ENCODE results near the gene FOXA3. TPM values are rescaled to one million over a fixed set of nuclear protein-coding genes. Genes with fewer than 3 reads are reported as not detected.

FOXA3 gene
- total RNA-seq, 4 donors from 2014 or later = 0.12 TPM; not detected in 3

- peak; percentile 95 to 99 for DNase-seq (ENCODE audit: low spot score in 2 of 2)
- H3K4me3 ChIP-seq (ENCODE audit: low read depth, poor library complexity, severe bottlenecking) = peak overlapping the region; percentile 45
- WGBS, 2 donors = 2 to 3% methylated on average over 44 to 68 of the region's 73 CpGs
- intact Hi-C loops (cut with DNase I; ENCODE audit: low total_unique reads) = no loop called here
- TF ChIP-seq CTCF (IDR thresholded peaks at IDR 0.05) = no peak
- TF ChIP-seq POLR2A (IDR thresholded peaks at IDR 0.05) = peak in 1 of 2 donors; percentile 32
These were observed 38.8 kb downstream of the FOXA3 start for GRCh38 chr19:45902651-45903625.

DNA sequence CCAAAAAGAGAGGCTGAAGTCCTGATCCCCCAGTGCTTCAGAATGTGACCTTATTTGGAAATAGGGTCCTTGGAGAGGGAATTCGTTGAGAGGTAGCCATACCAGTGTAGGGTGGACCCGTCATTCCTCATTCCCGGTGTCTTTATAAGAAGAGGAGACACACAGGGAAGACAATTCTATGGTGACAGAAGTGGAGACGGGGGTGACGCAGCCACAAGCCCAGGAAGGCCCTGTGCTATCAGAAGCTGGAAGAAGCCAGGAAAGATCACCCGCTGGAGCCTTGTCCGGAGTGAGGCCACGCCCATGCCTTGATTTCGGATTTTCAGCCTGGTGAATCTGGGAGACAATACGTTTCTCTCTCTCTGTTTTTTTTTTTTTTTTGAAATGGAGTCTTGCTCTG lies 40.9 kb downstream of the FOXA3 start:
- 74 to 77% methylated on average over 10 of the region's 10 CpGs for WGBS, 2 donors
- TF ChIP-seq CTCF (IDR thresholded peaks at IDR 0.05) (no peak), POLR2A (IDR thresholded peaks at IDR 0.05) (no peak)
- no peak overlapping the region for H3K4me3 ChIP-seq (ENCODE audit: low read depth, poor library complexity, severe bottlenecking)
- no peak for DNase-seq (ENCODE audit: low spot score in 2 of 2)
- intact Hi-C loops (cut with DNase I; ENCODE audit: low total_unique reads) = no loop called here

GRCh38 chr19:45906221-45906620 lies 42.1 kb downstream of the FOXA3 start:
- WGBS, 2 donors = 88 to 96% methylated on average over 3 of the region's 3 CpGs
- no peak overlapping the region for H3K4me3 ChIP-seq (ENCODE audit: low read depth, poor library complexity, severe bottlenecking)
- TF ChIP-seq CTCF (IDR thresholded peaks at IDR 0.05) = no peak
- TF ChIP-seq POLR2A (IDR thresholded peaks at IDR 0.05) = no peak
- no peak for DNase-seq (ENCODE audit: low spot score in 2 of 2)
- intact Hi-C loops (cut with DNase I; ENCODE audit: low total_unique reads) = no loop called here

DNA sequence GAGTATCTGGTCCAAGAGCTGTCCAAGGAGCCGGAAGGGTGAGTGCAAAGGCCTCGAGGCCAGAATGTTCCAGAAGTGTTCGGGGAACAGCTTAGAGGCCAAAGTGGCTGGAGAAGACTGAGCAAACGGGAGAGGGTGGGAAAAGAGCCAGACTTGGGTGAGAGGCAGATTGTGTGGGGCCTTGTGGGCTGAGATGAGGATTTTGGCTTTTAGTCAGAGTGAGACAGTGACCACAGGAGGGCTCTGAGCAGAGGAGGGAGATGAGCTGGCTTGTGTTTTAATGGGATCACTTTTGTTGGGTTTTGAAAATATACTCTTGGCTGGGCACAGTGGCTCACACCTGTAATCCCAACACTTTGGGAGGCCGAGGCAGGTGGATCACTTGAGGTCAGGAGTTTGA lies 44.8 kb downstream of the FOXA3 start:
- WGBS, 2 donors = 81 to 82% methylated on average over 5 of the region's 5 CpGs
- no peak for TF ChIP-seq CTCF (IDR thresholded peaks at IDR 0.05)
- intact Hi-C loops (cut with DNase I; ENCODE audit: low total_unique reads) = no loop called here
- H3K4me3 ChIP-seq (ENCODE audit: low read depth, poor library complexity, severe bottlenecking) = no peak overlapping the region
- DNase-seq (ENCODE audit: low spot score in 2 of 2) = no peak

GRCh38 chr19:45911291-45911690 lies 47.2 kb downstream of the FOXA3 start:
- intact Hi-C loops (cut with DNase I; ENCODE audit: low total_unique reads) = no loop called here
- no peak overlapping the region for H3K4me3 ChIP-seq (ENCODE audit: low read depth, poor library complexity, severe bottlenecking)
- DNase-seq (ENCODE audit: low spot score in 2 of 2) = no peak
- 62 to 70% methylated on average over 8 of the region's 8 CpGs for WGBS, 2 donors
- TF ChIP-seq CTCF (IDR thresholded peaks at IDR 0.05) (no peak), POLR2A (IDR thresholded peaks at IDR 0.05) (no peak)
